Neural cell (in vitro differentiated cells): ENCODE results near the gene HOXC13. TPM values are rescaled to one million over a fixed set of nuclear protein-coding genes. Genes with fewer than 3 reads are reported as not detected.
A peak's percentile ranks its signal among the peaks of the same experiment; 100 is the strongest.

Source experiments
- H2AFZ ChIP-seq: fragments of 200-600, 300-800 bp; sonication (generic), shearing (Covaris generic); 2 replicates; pipeline ENCODE4 v1.6.0; 2014; ENCODE audit warnings: low read depth, mild to moderate bottlenecking, antibody characterized with exemption, low read length, moderate library complexity
- H3F3A ChIP-seq: fragments of 200-600 bp; shearing (Covaris generic); 2 replicates; pipeline ENCODE4 v1.6.1; 2016; ENCODE audit warnings: mild to moderate bottlenecking, moderate library complexity, mixed read lengths, antibody characterized with exemption, low read length; ENCODE audit not compliant: insufficient read depth, poor library complexity, severe bottlenecking
- H3K27ac ChIP-seq: fragments of 200-600, 300-800 bp; sonication (generic), shearing (Covaris generic); 2 replicates; pipeline ENCODE4 v1.5.1; 2014; ENCODE audit warnings: mild to moderate bottlenecking, low read length, moderate library complexity
- H3K27me3 ChIP-seq: fragments of 300-800, 200-600 bp; sonication (generic), shearing (Covaris generic); 2 replicates; pipeline ENCODE4 v1.6.0; 2014; ENCODE audit warnings: mild to moderate bottlenecking, low read depth, low read length, moderate library complexity; ENCODE audit not compliant: insufficient read depth
- H3K36me3 ChIP-seq: fragments of 300-800, 200-600 bp; sonication (generic), shearing (Covaris generic); 2 replicates; pipeline ENCODE4 v1.5.1; 2014; ENCODE audit warnings: mild to moderate bottlenecking, antibody characterized with exemption, low read length, moderate library complexity; ENCODE audit not compliant: insufficient read depth
- H3K4me2 ChIP-seq: fragments of 300-800, 200-600 bp; sonication (generic), shearing (Covaris generic); 2 replicates; pipeline ENCODE4 v1.6.0; 2014; ENCODE audit warnings: mild to moderate bottlenecking, low read length
- H3K4me3 ChIP-seq: fragments of 300-800, 200-600 bp; sonication (generic), shearing (Covaris generic); 2 replicates; pipeline ENCODE4 v1.5.1; 2014; ENCODE audit warnings: mild to moderate bottlenecking, low read length, moderate library complexity
- H3K79me2 ChIP-seq: fragments of 200-600 bp; shearing (Covaris generic); replicated peaks from 2 replicates; pipeline ENCODE4 v1.6.0; 2014; ENCODE audit warnings: mild to moderate bottlenecking, low read length, moderate library complexity; ENCODE audit not compliant: insufficient read depth
- H3K9ac ChIP-seq: fragments of 300-800, 200-600 bp; sonication (generic), shearing (Covaris generic); 2 replicates; pipeline ENCODE4 v1.6.1; 2016; ENCODE audit warnings: mild to moderate bottlenecking, low read length, mixed read lengths
- H3K9me2 ChIP-seq: fragments of 200-600 bp; shearing (Covaris generic); 2 replicates; pipeline ENCODE4 v1.6.1; 2016; ENCODE audit warnings: mild to moderate bottlenecking, low read length, mixed read lengths; ENCODE audit not compliant: insufficient read depth
- H3K9me3 ChIP-seq: fragments of 200-600, 300-800 bp; sonication (generic), shearing (Covaris generic); 2 replicates; pipeline ENCODE4 v1.6.1; 2016; ENCODE audit warnings: mild to moderate bottlenecking, mixed run types, low read length, moderate library complexity, mixed read lengths
- H4K20me1 ChIP-seq: fragments of 200-600 bp; shearing (Covaris generic); 2 replicates; pipeline ENCODE4 v1.6.1; 2016; ENCODE audit warnings: mild to moderate bottlenecking, mixed run types; ENCODE audit not compliant: insufficient read depth
- CTCF ChIP-seq: fragments of 450-650 bp; IDR thresholded peaks from 2 replicates; pipeline ENCODE4 v1.5.1; 2014; ENCODE audit warnings: antibody characterized with exemption, mild to moderate bottlenecking, moderate library complexity; ENCODE audit not compliant: poor library complexity, severe bottlenecking
- EP300 ChIP-seq: fragments of 450-650 bp; conservative IDR thresholded peaks from 2 replicates; pipeline ENCODE4 v1.6.1; 2014; ENCODE audit warnings: antibody characterized with exemption, mild to moderate bottlenecking, moderate library complexity; ENCODE audit not compliant: poor library complexity, severe bottlenecking
- EZH2 ChIP-seq: fragments of 200-600, 300-800 bp; shearing (Covaris generic), sonication (generic); IDR thresholded peaks from 2 replicates; pipeline ENCODE4 v1.6.1; 2014; ENCODE audit warnings: antibody characterized with exemption, low read length, borderline replicate concordance, mild to moderate bottlenecking; ENCODE audit not compliant: insufficient read depth, poor library complexity, severe bottlenecking
- MXI1 ChIP-seq: fragments of 450-650 bp; conservative IDR thresholded peaks from 2 replicates; pipeline ENCODE4 v1.6.1; 2014; ENCODE audit warnings: antibody characterized with exemption, mild to moderate bottlenecking; ENCODE audit not compliant: poor library complexity, severe bottlenecking
- POLR2AphosphoS5 ChIP-seq: IDR thresholded peaks from 2 replicates; pipeline ENCODE4 v1.6.1; 2012
- RAD21 ChIP-seq: fragments of 450-650 bp; conservative IDR thresholded peaks from 2 replicates; pipeline ENCODE4 v1.6.1; 2014; ENCODE audit warnings: antibody characterized with exemption, mild to moderate bottlenecking, moderate library complexity
- SMC3 ChIP-seq: fragments of 450-650 bp; conservative IDR thresholded peaks from 2 replicates; pipeline ENCODE4 v1.6.1; 2014; ENCODE audit warnings: antibody characterized with exemption, mild to moderate bottlenecking, moderate library complexity; ENCODE audit not compliant: poor library complexity
- TAF1 ChIP-seq: IDR thresholded peaks from 2 replicates; pipeline ENCODE4 v1.6.1; 2012; ENCODE audit warnings: low read depth
- polyA plus RNA-seq: library from polyadenylated mRNA; depleted of rRNA; stranded (reverse); fragments of >200 nt; gene quantifications from 2 replicates; pipeline ENCODE4 v1.2.3, GENCODE V29; 2014
- TF ChIP-seq, protein P1 (sequence below): IDR thresholded peaks from 2 replicates; pipeline ENCODE4 v1.6.1; 2012; ENCODE audit warnings: borderline replicate concordance

HOXC13 gene
- polyA plus RNA-seq, 1 donor from 2014 or later = not detected

DNA sequence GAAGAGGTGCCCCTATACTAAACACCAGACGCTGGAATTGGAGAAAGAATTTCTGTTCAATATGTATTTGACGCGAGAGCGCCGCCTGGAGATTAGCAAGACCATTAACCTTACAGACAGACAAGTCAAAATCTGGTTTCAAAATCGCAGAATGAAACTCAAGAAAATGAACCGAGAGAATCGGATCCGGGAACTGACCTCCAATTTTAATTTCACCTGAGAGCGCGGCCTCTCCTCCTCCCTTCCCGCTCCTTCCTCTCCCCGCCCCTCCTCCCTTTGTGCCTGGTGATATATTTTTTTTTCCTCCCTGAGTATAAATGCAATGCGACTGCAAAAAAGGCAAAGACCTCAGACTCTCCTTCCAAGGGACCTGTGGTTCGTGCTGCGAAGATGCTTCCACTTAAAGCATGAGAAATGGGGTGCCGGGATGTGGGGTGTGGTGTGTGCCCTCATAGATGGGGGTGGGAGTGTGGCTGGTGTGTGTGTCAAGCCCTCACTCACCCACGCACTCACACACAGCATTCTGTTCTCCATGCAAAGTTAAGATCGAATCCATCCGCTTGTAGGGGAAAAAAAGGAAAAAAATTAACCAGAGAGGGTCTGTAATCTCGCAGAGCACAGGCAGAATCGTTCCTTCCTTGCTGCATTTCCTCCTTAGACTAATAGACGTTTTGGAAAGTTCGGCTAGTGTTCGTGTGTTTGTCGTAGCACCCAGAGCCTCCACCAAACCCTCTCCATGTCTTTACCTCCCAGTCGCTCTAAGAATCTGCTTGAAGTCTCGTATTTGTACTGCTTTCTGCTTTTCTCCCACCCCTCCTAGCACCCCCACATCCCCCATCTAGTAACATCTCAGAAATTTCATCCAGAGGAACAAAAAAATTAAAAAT lies 50.8 kb downstream of the HOXC13 start:
- Histone ChIP-seq H3K4me2 (no peak overlapping the region), H3K4me3 (no peak overlapping the region), H3K27ac (no peak overlapping the region), H3K36me3 (no peaks in the 10 kb centered on the region), H3K9me3 (no peaks in the 10 kb centered on the region), H2AFZ (no peak overlapping the region), H4K20me1 (no peaks in the 10 kb centered on the region), H3K27me3 (peaks cover 100% of the 10 kb centered on the region), H3K9me2 (no peaks in the 10 kb centered on the region), H3K9ac (no peak overlapping the region), H3K79me2 (no peaks in the 10 kb centered on the region), H3F3A (no peaks in the 10 kb centered on the region)
- TF ChIP-seq RAD21 (peak; percentile 68), CTCF (peak; percentile 65), TAF1 (no peak), MXI1 (no peak), POLR2AphosphoS5 (no peak), EZH2 (peak; percentile 52), EP300 (no peak), SMC3 (peak; percentile 74)
- TF ChIP-seq, protein P1, sequence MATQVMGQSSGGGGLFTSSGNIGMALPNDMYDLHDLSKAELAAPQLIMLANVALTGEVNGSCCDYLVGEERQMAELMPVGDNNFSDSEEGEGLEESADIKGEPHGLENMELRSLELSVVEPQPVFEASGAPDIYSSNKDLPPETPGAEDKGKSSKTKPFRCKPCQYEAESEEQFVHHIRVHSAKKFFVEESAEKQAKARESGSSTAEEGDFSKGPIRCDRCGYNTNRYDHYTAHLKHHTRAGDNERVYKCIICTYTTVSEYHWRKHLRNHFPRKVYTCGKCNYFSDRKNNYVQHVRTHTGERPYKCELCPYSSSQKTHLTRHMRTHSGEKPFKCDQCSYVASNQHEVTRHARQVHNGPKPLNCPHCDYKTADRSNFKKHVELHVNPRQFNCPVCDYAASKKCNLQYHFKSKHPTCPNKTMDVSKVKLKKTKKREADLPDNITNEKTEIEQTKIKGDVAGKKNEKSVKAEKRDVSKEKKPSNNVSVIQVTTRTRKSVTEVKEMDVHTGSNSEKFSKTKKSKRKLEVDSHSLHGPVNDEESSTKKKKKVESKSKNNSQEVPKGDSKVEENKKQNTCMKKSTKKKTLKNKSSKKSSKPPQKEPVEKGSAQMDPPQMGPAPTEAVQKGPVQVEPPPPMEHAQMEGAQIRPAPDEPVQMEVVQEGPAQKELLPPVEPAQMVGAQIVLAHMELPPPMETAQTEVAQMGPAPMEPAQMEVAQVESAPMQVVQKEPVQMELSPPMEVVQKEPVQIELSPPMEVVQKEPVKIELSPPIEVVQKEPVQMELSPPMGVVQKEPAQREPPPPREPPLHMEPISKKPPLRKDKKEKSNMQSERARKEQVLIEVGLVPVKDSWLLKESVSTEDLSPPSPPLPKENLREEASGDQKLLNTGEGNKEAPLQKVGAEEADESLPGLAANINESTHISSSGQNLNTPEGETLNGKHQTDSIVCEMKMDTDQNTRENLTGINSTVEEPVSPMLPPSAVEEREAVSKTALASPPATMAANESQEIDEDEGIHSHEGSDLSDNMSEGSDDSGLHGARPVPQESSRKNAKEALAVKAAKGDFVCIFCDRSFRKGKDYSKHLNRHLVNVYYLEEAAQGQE = no peak

GRCh38 chr12:53990311-53991076 lies 51.9 kb downstream of the HOXC13 start:
- TF ChIP-seq MXI1 (no peak), CTCF (no peak), SMC3 (no peak), EZH2 (no peak), POLR2AphosphoS5 (no peak), TAF1 (no peak), RAD21 (no peak), EP300 (no peak)
- TF ChIP-seq, protein P1 = no peak
- Histone ChIP-seq H3K36me3 (no peaks in the 10 kb centered on the region), H3F3A (no peaks in the 10 kb centered on the region), H3K9me2 (no peaks in the 10 kb centered on the region), H3K4me3 (no peak overlapping the region), H4K20me1 (no peaks in the 10 kb centered on the region), H3K9me3 (no peaks in the 10 kb centered on the region), H3K4me2 (no peak overlapping the region), H3K27ac (no peak overlapping the region), H3K27me3 (peaks cover 100% of the 10 kb centered on the region), H3K79me2 (no peaks in the 10 kb centered on the region), H3K9ac (no peak overlapping the region), H2AFZ (no peak overlapping the region)
